ENCODE results near the gene PECR.

The PECR gene

DNA sequence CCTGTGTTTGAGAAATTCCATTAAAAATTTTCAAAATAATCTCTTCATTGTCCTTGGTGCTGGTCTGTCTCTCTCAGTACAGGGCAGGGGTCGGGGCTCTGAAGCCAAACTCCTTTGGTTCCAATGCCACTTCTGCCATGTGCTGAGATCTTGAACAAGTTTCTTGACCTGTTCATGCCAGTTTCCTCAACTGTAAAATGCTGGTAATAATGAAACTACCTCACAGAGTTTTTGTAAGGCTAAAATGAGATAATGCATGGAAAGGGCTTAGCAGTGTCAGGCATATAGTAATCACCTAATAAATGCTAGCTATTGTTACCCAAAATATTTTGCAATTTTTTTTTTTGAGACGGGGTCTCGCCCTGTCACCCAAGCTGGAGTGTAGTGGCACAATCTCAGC is 51.4 kb downstream of the PECR start:
- no peak overlapping the region for H3K4me3 ChIP-seq (ENCODE audit: extremely low read depth, insufficient read depth, low read length, poor library complexity, severe bottlenecking)
- H3K4me1 ChIP-seq (ENCODE audit: control insufficient read depth, insufficient read depth, low read length, poor library complexity, severe bottlenecking), result no peaks in the 10 kb centered on the region
- no peaks in the 10 kb centered on the region for H3K36me3 ChIP-seq (ENCODE audit: control insufficient read depth, insufficient read depth, low read length)
- H3K9me3 ChIP-seq (ENCODE audit: control insufficient read depth, low read length), result no peaks in the 10 kb centered on the region
- no peak overlapping the region for H3K27ac ChIP-seq (ENCODE audit: low read depth, low read length, severe bottlenecking)
- WGBS, 2 experiments (ENCODE audit: insufficient coverage in 2 of 2), result 85 to 92% methylated on average over 3 of the region's 3 CpGs

DNA sequence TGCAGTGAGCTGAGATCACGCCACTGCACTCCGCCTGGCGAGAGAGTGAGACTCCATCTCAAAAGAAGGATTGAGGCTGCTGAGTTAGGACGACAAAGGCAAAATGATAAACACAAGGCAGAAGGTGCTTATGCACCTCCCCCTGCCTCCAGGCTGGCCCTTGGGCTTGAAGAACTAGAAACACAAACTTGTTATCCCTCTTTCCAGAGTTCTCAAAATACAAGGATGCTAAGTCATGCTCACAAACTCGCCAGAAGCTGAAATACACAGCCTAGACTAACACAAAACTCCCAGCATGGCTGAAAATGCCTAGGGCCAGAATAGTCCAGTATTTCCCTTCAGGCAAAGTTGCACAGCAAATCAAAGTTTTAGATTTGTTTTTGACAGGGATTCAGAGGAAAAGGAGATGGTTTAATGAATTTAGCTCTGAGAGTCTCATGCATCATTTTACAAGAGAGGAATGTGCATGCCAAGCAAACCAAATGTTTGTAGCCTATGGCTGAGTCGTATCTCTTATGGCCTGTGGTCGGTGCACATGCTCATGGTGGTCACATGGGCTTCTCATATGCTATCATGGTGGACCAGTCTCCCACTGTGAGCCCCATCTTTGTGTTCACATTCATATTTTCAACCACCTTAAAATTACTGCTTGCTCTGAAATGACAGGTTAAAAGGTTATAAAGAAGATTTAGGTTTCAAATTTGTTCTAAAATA is 52.0 kb downstream of the PECR start:
- H3K36me3 ChIP-seq (ENCODE audit: control insufficient read depth, insufficient read depth, low read length), result no peaks in the 10 kb centered on the region
- H3K4me1 ChIP-seq (ENCODE audit: control insufficient read depth, insufficient read depth, low read length, poor library complexity, severe bottlenecking), result no peaks in the 10 kb centered on the region
- no peak overlapping the region for H3K4me3 ChIP-seq (ENCODE audit: extremely low read depth, insufficient read depth, low read length, poor library complexity, severe bottlenecking)
- WGBS, 2 experiments (ENCODE audit: insufficient coverage in 2 of 2), result 96 to 98% methylated on average over 6 of the region's 7 CpGs
- no peaks in the 10 kb centered on the region for H3K9me3 ChIP-seq (ENCODE audit: control insufficient read depth, low read length)
- H3K27ac ChIP-seq (ENCODE audit: low read depth, low read length, severe bottlenecking), result no peak overlapping the region

DNA sequence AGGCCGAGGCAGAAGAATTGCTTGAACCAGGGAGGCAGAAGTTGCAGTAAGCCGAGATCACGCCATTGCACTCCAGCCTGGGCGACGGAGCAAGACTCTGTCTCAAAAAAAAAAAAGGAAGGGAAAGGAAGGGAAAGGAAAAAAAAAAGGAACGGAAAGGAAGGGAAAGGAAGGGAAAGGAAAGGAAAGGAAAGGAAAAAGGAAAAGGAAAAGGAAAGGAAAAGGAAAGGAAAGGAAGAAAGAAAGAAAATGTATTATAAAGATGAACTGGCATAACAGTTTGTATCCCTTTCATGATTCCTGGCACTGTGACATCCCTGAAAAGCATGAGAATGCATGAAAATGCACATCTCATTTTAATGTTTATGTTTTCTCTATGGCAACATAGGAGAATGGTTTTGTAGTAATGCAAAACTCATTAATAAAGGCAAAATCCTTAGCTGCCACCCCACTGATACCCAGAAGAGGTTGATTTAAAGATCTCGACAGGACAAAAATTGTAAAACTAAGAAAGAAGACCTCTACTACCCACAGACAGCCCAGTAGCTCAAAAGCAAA is 56.8 kb downstream of the PECR start:
- H3K27ac ChIP-seq (ENCODE audit: low read depth, low read length, severe bottlenecking), result no peak overlapping the region
- H3K9me3 ChIP-seq (ENCODE audit: control insufficient read depth, low read length), result no peaks in the 10 kb centered on the region
- no peaks in the 10 kb centered on the region for H3K36me3 ChIP-seq (ENCODE audit: control insufficient read depth, insufficient read depth, low read length)
- H3K4me1 ChIP-seq (ENCODE audit: control insufficient read depth, insufficient read depth, low read length, poor library complexity, severe bottlenecking), result no peaks in the 10 kb centered on the region
- H3K4me3 ChIP-seq (ENCODE audit: extremely low read depth, insufficient read depth, low read length, poor library complexity, severe bottlenecking), result no peak overlapping the region
- WGBS, 2 experiments (ENCODE audit: insufficient coverage in 2 of 2), result 97% methylated on average over 6 to 7 of the region's 7 CpGs

- Histone ChIP-seq H3K36me3 (ENCODE audit: control insufficient read depth, insufficient read depth, low read length) (no peaks in the 10 kb centered on the region), H3K9me3 (ENCODE audit: control insufficient read depth, low read length) (no peaks in the 10 kb centered on the region), H3K4me3 (ENCODE audit: extremely low read depth, insufficient read depth, low read length, poor library complexity, severe bottlenecking) (no peak overlapping the region), H3K4me1 (ENCODE audit: control insufficient read depth, insufficient read depth, low read length, poor library complexity, severe bottlenecking) (no peaks in the 10 kb centered on the region), H3K27ac (ENCODE audit: low read depth, low read length, severe bottlenecking) (no peak overlapping the region)
- 33 to 50% methylated on average over 3 of the region's 3 CpGs for WGBS, 2 experiments (ENCODE audit: insufficient coverage in 2 of 2)
Measured at GRCh38 chr2:216023055-216023648, 58.5 kb downstream of the PECR start.

GRCh38 chr2:216021768-216022565 is 59.6 kb downstream of the PECR start:
- H3K36me3 ChIP-seq (ENCODE audit: control insufficient read depth, insufficient read depth, low read length), result no peaks in the 10 kb centered on the region
- H3K4me1 ChIP-seq (ENCODE audit: control insufficient read depth, insufficient read depth, low read length, poor library complexity, severe bottlenecking), result no peaks in the 10 kb centered on the region
- H3K4me3 ChIP-seq (ENCODE audit: extremely low read depth, insufficient read depth, low read length, poor library complexity, severe bottlenecking), result no peak overlapping the region
- H3K27ac ChIP-seq (ENCODE audit: low read depth, low read length, severe bottlenecking), result no peak overlapping the region
- 86 to 97% methylated on average over 4 to 5 of the region's 7 CpGs for WGBS, 2 experiments (ENCODE audit: insufficient coverage in 2 of 2)
- no peaks in the 10 kb centered on the region for H3K9me3 ChIP-seq (ENCODE audit: control insufficient read depth, low read length)

DNA sequence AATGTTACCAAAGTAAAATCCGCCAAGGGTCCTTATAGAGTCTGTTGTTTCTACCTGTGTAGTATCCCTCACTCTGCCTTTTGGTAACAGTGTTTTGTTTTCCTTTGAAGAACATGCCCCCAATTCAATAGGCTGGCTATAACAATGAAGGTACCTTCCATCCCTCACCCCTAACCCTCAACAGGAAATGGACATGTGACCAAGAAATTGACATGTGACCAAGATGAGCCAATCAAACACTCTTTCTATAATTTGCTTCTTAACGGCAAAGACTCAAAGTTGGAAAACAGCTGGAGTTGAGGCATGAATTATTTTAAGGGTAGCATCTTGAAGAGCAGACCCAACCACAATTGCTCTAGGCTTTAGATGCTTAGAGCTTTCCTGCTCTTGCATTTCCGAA is 62.9 kb downstream of the PECR start:
- H3K4me3 ChIP-seq (ENCODE audit: extremely low read depth, insufficient read depth, low read length, poor library complexity, severe bottlenecking), result no peak overlapping the region
- H3K9me3 ChIP-seq (ENCODE audit: control insufficient read depth, low read length), result no peaks in the 10 kb centered on the region
- H3K4me1 ChIP-seq (ENCODE audit: control insufficient read depth, insufficient read depth, low read length, poor library complexity, severe bottlenecking), result peaks cover 3% of the 10 kb centered on the region
- WGBS, 2 experiments (ENCODE audit: insufficient coverage in 2 of 2), result 82 to 100% methylated on average over 1 to 2 of the region's 3 CpGs
- no peak overlapping the region for H3K27ac ChIP-seq (ENCODE audit: low read depth, low read length, severe bottlenecking)
- no peaks in the 10 kb centered on the region for H3K36me3 ChIP-seq (ENCODE audit: control insufficient read depth, insufficient read depth, low read length)

DNA sequence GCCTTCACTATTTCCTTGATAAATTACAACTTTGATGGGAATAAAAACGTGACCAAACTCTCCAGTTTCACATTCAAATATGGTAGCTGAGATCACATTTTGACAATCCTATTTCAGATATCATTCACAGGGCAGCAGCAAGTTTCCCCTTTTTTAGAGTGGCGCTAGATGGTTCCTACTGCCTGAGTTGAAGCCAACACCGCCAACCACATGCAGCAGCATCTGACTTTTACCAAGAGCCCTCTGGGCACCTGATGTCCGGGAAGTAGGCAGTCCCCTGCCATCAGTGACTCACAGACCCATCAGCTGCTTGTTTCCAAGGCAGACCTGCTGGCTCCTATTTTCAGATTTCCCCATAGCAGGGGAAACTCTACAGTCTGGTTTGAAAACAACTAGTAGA is 64.2 kb downstream of the PECR start:
- Histone ChIP-seq H3K27ac (ENCODE audit: low read depth, low read length, severe bottlenecking) (no peak overlapping the region), H3K4me1 (ENCODE audit: control insufficient read depth, insufficient read depth, low read length, poor library complexity, severe bottlenecking) (peaks cover 4% of the 10 kb centered on the region), H3K4me3 (ENCODE audit: extremely low read depth, insufficient read depth, low read length, poor library complexity, severe bottlenecking) (no peak overlapping the region), H3K36me3 (ENCODE audit: control insufficient read depth, insufficient read depth, low read length) (no peaks in the 10 kb centered on the region), H3K9me3 (ENCODE audit: control insufficient read depth, low read length) (no peaks in the 10 kb centered on the region)
- 85 to 90% methylated on average over 3 to 4 of the region's 4 CpGs for WGBS, 2 experiments (ENCODE audit: insufficient coverage in 2 of 2)

DNA sequence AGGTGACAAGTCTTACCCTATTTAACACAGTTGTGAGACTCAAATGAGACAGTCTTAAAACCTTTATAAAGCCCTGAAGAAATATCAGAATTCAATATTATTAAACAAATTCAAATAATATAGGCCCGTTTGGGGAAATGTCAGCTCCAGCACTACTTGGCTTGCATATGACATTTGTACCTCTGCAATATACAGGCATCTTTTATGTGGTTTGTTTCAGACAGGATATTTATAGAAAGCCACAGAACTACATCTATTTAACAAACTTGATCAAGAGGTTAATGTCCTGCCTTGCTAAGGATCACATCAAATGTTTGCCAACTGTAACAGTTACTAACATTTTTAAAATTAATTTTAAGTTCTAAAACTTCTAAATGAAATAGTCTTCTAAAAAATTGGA is 65.0 kb downstream of the PECR start:
- Histone ChIP-seq H3K9me3 (ENCODE audit: control insufficient read depth, low read length) (no peaks in the 10 kb centered on the region), H3K27ac (ENCODE audit: low read depth, low read length, severe bottlenecking) (no peak overlapping the region), H3K4me1 (ENCODE audit: control insufficient read depth, insufficient read depth, low read length, poor library complexity, severe bottlenecking) (peaks cover 4% of the 10 kb centered on the region), H3K4me3 (ENCODE audit: extremely low read depth, insufficient read depth, low read length, poor library complexity, severe bottlenecking) (no peak overlapping the region), H3K36me3 (ENCODE audit: control insufficient read depth, insufficient read depth, low read length) (no peaks in the 10 kb centered on the region)
- no CpG with 5 or more reads among the region's 1 CpG for WGBS, 2 experiments (ENCODE audit: insufficient coverage in 2 of 2)

- no peak overlapping the region for H3K27ac ChIP-seq (ENCODE audit: low read depth, low read length, severe bottlenecking)
- H3K36me3 ChIP-seq (ENCODE audit: control insufficient read depth, insufficient read depth, low read length), result no peaks in the 10 kb centered on the region
- no peaks in the 10 kb centered on the region for H3K9me3 ChIP-seq (ENCODE audit: control insufficient read depth, low read length)
- no peak overlapping the region for H3K4me3 ChIP-seq (ENCODE audit: extremely low read depth, insufficient read depth, low read length, poor library complexity, severe bottlenecking)
- peaks cover 4% of the 10 kb centered on the region for H3K4me1 ChIP-seq (ENCODE audit: control insufficient read depth, insufficient read depth, low read length, poor library complexity, severe bottlenecking)
- WGBS, 2 experiments (ENCODE audit: insufficient coverage in 2 of 2), result 92 to 100% methylated on average over 3 to 4 of the region's 5 CpGs
Measured at GRCh38 chr2:216015722-216016464, 65.7 kb downstream of the PECR start.

DNA sequence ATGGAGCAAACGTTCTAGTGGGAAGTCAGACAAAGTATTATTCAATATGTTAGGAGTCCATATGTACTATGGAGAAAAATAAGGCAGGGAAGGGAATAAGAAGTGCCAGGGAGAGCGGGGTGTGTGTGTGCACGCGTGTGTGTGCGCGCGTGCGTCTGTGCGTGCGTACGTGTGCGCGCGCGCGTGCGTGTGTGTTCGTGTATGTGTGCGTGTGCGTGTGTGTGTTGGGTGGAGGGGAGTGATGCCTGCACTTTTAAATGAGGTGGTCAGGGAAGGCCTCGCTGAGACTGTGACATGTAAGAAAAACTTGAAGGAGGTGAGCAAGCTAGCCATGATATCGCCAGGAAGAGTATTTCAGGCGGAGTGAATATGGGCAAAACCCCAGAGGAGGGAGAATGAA is 66.6 kb downstream of the PECR start:
- H3K27ac ChIP-seq (ENCODE audit: low read depth, low read length, severe bottlenecking), result no peak overlapping the region
- 93% methylated on average over 21 to 23 of the region's 23 CpGs for WGBS, 2 experiments (ENCODE audit: insufficient coverage in 2 of 2)
- H3K4me3 ChIP-seq (ENCODE audit: extremely low read depth, insufficient read depth, low read length, poor library complexity, severe bottlenecking), result no peak overlapping the region
- H3K4me1 ChIP-seq (ENCODE audit: control insufficient read depth, insufficient read depth, low read length, poor library complexity, severe bottlenecking), result peaks cover 4% of the 10 kb centered on the region
- H3K36me3 ChIP-seq (ENCODE audit: control insufficient read depth, insufficient read depth, low read length), result no peaks in the 10 kb centered on the region
- H3K9me3 ChIP-seq (ENCODE audit: control insufficient read depth, low read length), result no peaks in the 10 kb centered on the region
